ENCODE data around the gene FLNB. TPM values are rescaled to one million over a fixed set of nuclear protein-coding genes. Genes with fewer than 3 reads are reported as not detected.

The FLNB gene
- total RNA-seq, 1 experiment from 2014 or later, result 127 TPM

DNA sequence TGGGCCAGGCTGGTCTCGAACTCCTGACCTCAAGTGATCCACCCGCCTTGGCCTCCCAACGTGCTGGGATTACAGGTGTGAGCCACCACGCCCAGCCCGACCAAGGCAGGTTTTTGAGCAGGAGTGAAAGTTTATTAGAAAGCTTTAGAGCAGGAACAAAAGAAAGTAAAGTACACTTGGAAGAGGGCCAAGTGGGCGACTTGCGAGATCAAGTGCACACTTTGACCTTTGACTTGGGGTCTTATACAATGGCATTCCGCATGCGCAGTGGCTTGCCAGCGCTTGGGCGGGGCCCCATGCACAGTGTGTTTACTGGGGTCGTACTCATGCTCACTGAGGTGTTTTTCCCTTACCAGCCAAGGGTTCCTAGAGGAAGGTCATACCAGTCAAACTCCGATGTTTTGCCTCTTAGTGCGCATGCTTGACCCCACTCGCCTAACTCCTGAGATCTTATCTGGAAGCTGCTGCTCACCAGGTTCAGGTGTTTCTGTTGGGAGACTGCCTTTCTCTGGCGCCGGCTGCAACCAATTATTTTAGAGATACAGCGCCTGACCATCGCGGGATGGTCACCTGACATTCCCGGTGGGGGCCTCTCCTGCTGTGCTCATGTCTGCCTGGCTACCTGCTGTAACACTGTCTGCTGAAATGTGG is 46.9 kb upstream of the FLNB start:
- Mint-ChIP-seq H3K4me1 (peaks cover 6% of the 10 kb centered on the region), H3K36me3 (no peaks in the 10 kb centered on the region), H3K4me3 (no peak overlapping the region), H3K27ac (no peak overlapping the region), H3K9me3 (no peaks in the 10 kb centered on the region), H3K27me3 (ENCODE audit: low read depth) (no peaks in the 10 kb centered on the region)
- ATAC-seq (no peak), DNase-seq (ENCODE audit: low spot score) (no peak)
- TF ChIP-seq RELA (CRISPR knock-in tag; IDR thresholded peaks at IDR 0.05; ENCODE audit: borderline replicate concordance) (no peak), GABPB1 (CRISPR knock-in tag; IDR thresholded peaks at IDR 0.05) (peak; percentile 68; the same call in 1 of the 2 replicates)
- TF ChIP-seq, protein P1, sequence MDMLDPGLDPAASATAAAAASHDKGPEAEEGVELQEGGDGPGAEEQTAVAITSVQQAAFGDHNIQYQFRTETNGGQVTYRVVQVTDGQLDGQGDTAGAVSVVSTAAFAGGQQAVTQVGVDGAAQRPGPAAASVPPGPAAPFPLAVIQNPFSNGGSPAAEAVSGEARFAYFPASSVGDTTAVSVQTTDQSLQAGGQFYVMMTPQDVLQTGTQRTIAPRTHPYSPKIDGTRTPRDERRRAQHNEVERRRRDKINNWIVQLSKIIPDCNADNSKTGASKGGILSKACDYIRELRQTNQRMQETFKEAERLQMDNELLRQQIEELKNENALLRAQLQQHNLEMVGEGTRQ (CRISPR knock-in tag; IDR thresholded peaks at IDR 0.05), result peak; percentile 39; the same call in 1 of the 2 replicates
- TF ChIP-seq, protein P2, sequence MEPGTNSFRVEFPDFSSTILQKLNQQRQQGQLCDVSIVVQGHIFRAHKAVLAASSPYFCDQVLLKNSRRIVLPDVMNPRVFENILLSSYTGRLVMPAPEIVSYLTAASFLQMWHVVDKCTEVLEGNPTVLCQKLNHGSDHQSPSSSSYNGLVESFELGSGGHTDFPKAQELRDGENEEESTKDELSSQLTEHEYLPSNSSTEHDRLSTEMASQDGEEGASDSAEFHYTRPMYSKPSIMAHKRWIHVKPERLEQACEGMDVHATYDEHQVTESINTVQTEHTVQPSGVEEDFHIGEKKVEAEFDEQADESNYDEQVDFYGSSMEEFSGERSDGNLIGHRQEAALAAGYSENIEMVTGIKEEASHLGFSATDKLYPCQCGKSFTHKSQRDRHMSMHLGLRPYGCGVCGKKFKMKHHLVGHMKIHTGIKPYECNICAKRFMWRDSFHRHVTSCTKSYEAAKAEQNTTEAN (CRISPR knock-in tag; IDR thresholded peaks at IDR 0.05), result no peak
- CTCF ChIA-PET, result interaction anchor here (0.7 to 1.8 kb wide), 16 partner anchors 8 to 256 kb away, joined by 3 to 12 read pairs (median 4); no protein-coding TSS in a partner anchor
- POLR2A ChIA-PET, result no interaction called here

DNA sequence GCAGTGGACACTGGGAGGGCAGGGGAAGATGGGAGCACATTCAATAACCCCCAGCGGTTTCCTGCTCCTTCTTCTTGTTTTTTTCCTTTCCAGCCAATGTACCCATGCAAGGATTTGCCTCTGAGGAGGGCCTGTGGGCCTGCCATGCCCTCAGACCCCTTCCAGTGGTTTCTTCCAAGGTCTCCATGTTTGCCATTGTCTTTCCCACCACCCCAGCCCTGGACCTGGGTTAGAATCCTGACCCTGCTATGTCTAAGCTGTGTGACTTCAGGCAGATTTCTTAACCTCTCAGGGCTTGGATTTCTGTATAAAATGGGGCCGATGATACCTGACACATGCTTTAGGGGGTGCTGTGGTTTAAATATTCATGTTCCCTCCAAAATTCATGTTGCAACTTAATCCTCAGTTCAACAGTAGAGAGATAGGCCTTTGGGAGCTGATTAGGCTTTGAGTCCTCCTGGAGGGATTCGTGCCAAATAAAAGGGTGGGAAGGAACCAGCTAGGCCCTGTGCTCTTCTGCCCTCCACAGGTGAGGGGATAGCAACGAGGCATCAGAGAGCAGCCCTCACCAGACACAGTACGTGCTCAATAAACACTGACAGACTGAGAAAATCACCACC is 46.3 kb upstream of the FLNB start:
- TF ChIP-seq, protein P3, sequence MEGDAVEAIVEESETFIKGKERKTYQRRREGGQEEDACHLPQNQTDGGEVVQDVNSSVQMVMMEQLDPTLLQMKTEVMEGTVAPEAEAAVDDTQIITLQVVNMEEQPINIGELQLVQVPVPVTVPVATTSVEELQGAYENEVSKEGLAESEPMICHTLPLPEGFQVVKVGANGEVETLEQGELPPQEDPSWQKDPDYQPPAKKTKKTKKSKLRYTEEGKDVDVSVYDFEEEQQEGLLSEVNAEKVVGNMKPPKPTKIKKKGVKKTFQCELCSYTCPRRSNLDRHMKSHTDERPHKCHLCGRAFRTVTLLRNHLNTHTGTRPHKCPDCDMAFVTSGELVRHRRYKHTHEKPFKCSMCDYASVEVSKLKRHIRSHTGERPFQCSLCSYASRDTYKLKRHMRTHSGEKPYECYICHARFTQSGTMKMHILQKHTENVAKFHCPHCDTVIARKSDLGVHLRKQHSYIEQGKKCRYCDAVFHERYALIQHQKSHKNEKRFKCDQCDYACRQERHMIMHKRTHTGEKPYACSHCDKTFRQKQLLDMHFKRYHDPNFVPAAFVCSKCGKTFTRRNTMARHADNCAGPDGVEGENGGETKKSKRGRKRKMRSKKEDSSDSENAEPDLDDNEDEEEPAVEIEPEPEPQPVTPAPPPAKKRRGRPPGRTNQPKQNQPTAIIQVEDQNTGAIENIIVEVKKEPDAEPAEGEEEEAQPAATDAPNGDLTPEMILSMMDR (IDR thresholded peaks at IDR 0.05), result peak; percentile 15; the same call in 1 of the 2 replicates
- TF ChIP-seq GTF2I (CRISPR knock-in tag; conservative IDR thresholded peaks at IDR 0.05) (0 out of 2 replicates have a peak, but pooled peaks have one; percentile 13), FOXJ3 (CRISPR knock-in tag; IDR thresholded peaks at IDR 0.05; ENCODE audit: borderline replicate concordance) (no peak)
- no peaks in the 10 kb centered on the region for H3K27me3 Mint-ChIP-seq (ENCODE audit: low read depth)
- H3K4me3 Mint-ChIP-seq, result no peak overlapping the region
- CTCF ChIA-PET, result interaction anchor here (0.7 to 1.8 kb wide), 20 partner anchors 9 to 255 kb away, joined by 3 to 12 read pairs (median 4); no protein-coding TSS in a partner anchor
- no peaks in the 10 kb centered on the region for H3K9me3 Mint-ChIP-seq
- peaks cover 6% of the 10 kb centered on the region for H3K4me1 Mint-ChIP-seq
- H3K27ac Mint-ChIP-seq, result no peak overlapping the region; the same call in 1 of the 2 replicates
- ATAC-seq (peak; percentile 73), DNase-seq (ENCODE audit: low spot score) (no peak)
- POLR2A ChIA-PET, result no interaction called here
- no peaks in the 10 kb centered on the region for H3K36me3 Mint-ChIP-seq

DNA sequence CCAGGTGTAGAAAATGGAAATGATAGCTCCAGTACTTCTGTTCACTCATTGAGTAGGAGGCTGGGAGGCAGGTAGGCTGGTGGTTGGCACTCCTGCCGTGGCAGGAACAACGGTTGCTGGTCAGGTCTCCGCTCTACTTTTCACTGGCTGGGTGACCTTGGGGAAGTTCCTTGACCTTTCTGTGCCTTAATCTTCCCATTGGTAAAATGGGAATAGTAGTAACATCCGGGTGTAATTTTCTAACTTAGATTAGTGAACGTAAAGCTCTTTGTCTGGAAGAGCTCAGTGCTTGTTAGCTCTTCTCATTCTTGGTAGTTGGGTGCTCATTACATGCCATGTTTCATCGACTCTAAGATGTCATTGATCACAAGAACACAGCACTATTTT is 45.8 kb upstream of the FLNB start:
- no peak for TF ChIP-seq SOX15 (CRISPR knock-in tag; IDR thresholded peaks at IDR 0.05)
- TF ChIP-seq MYBL2 (CRISPR knock-in tag; IDR thresholded peaks at IDR 0.05), result no peak
- TF ChIP-seq ZNF138 (CRISPR knock-in tag; conservative IDR thresholded peaks at IDR 0.05), result no peak
- TF ChIP-seq SP1 (CRISPR knock-in tag; conservative IDR thresholded peaks at IDR 0.05), result no peak
- TF ChIP-seq NR3C1 (CRISPR knock-in tag; conservative IDR thresholded peaks at IDR 0.05; ENCODE audit: low read depth), result no peak
- TF ChIP-seq NFYB (CRISPR knock-in tag; conservative IDR thresholded peaks at IDR 0.05; ENCODE audit: low read depth), result no peak
- TF ChIP-seq, protein P4, sequence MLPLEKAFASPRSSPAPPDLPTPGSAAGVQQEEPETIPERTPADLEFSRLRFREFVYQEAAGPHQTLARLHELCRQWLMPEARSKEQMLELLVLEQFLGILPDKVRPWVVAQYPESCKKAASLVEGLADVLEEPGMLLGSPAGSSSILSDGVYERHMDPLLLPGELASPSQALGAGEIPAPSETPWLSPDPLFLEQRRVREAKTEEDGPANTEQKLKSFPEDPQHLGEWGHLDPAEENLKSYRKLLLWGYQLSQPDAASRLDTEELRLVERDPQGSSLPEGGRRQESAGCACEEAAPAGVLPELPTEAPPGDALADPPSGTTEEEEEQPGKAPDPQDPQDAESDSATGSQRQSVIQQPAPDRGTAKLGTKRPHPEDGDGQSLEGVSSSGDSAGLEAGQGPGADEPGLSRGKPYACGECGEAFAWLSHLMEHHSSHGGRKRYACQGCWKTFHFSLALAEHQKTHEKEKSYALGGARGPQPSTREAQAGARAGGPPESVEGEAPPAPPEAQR (CRISPR knock-in tag; IDR thresholded peaks at IDR 0.05), result no peak
- no peak for TF ChIP-seq JAZF1 (CRISPR knock-in tag; IDR thresholded peaks at IDR 0.05)
- no peak for TF ChIP-seq NFE2L1 (CRISPR knock-in tag; IDR thresholded peaks at IDR 0.05)
- no peak overlapping the region for H3K4me3 Mint-ChIP-seq
- H3K36me3 Mint-ChIP-seq, result no peaks in the 10 kb centered on the region
- ChIA-PET POLR2A (no interaction called here), CTCF (interaction anchor here (0.8 to 1.8 kb wide), 19 partner anchors 9 to 226 kb away, joined by 3 to 12 read pairs (median 4); no protein-coding TSS in a partner anchor)
- ATAC-seq, result no peak
- H3K4me1 Mint-ChIP-seq, result peaks cover 6% of the 10 kb centered on the region
- no peaks in the 10 kb centered on the region for H3K9me3 Mint-ChIP-seq
- H3K27ac Mint-ChIP-seq, result peak overlapping the region; percentile 19; the same call in 1 of the 2 replicates
- H3K27me3 Mint-ChIP-seq (ENCODE audit: low read depth), result no peaks in the 10 kb centered on the region
- DNase-seq (ENCODE audit: low spot score), result no peak
